H1 (cell line): ENCODE results near the gene SELENOV. TPM values are rescaled to one million over a fixed set of nuclear protein-coding genes. Genes with fewer than 3 reads are reported as not detected.
A peak's percentile ranks its signal among the peaks of the same experiment; 100 is the strongest.

Experiments
- ATF2 ChIP-seq: IDR thresholded peaks from 2 replicates; pipeline ENCODE4 v1.6.1; 2012; ENCODE audit warnings: low read length, inconsistent platforms
- ATF3 ChIP-seq: IDR thresholded peaks from 2 replicates; pipeline ENCODE4 v1.6.1; 2011; ENCODE audit warnings: low read depth, mild to moderate bottlenecking, low read length; ENCODE audit not compliant: insufficient read depth
- BACH1 ChIP-seq: IDR thresholded peaks from 2 replicates; pipeline ENCODE4 v1.6.1; 2012; ENCODE audit warnings: low read length, improper control_type of control experiment
- BCL11A ChIP-seq, 2 experiments: IDR thresholded peaks; one replicate each; pipeline ENCODE4 v1.6.1; 2011; ENCODE audit warnings: low read depth in 2 of 2, low read length in 2 of 2, mild to moderate bottlenecking in 2 of 2
- CBX8 ChIP-seq: fragments of 300-800, 300-1000 bp; sonication (generic); IDR thresholded peaks from 2 replicates; pipeline ENCODE4 v1.7.1; 2016; ENCODE audit warnings: low read depth, low read length, borderline replicate concordance
- CEBPB ChIP-seq: IDR thresholded peaks from 2 replicates; pipeline ENCODE4 v1.6.1; 2012; ENCODE audit warnings: low read depth, low read length
- CHD1 ChIP-seq: IDR thresholded peaks from 2 replicates; pipeline ENCODE4 v1.6.1; 2012; ENCODE audit warnings: low read depth, low read length, improper control_type of control experiment
- CTBP2 ChIP-seq: IDR thresholded peaks from 2 replicates; pipeline ENCODE4 v1.7.0; 2011; ENCODE audit warnings: borderline replicate concordance, mild to moderate bottlenecking, moderate library complexity, mixed read lengths, low read length; ENCODE audit not compliant: insufficient read depth, insufficient read length
- EZH2 ChIP-seq: fragments of 200-600 bp; sonication (generic); IDR thresholded peaks from 2 replicates; pipeline ENCODE4 v1.7.1; 2012; ENCODE audit warnings: low read depth, mild to moderate bottlenecking, moderate library complexity, low read length, inconsistent platforms; ENCODE audit not compliant: severe bottlenecking
- GABPA ChIP-seq: IDR thresholded peaks from 2 replicates; pipeline ENCODE4 v1.6.1; 2011; ENCODE audit warnings: mild to moderate bottlenecking, low read length, moderate library complexity, borderline replicate concordance; ENCODE audit not compliant: insufficient read depth
- GTF2F1 ChIP-seq: IDR thresholded peaks from 2 replicates; pipeline ENCODE4 v1.6.1; 2012; ENCODE audit warnings: low read depth, low read length, improper control_type of control experiment, borderline replicate concordance
- HDAC6 ChIP-seq: IDR thresholded peaks from one replicate; pipeline ENCODE4 v1.7.1; 2012; ENCODE audit warnings: low read depth, mild to moderate bottlenecking, inconsistent platforms, low read length, moderate library complexity
- KDM5A ChIP-seq: fragments of 200-600 bp; IDR thresholded peaks from 2 replicates; pipeline ENCODE4 v1.7.1; 2012; ENCODE audit warnings: mild to moderate bottlenecking, low read length, inconsistent platforms, mixed read lengths
- MAFK ChIP-seq: IDR thresholded peaks from 2 replicates; pipeline ENCODE4 v1.6.1; 2012; ENCODE audit warnings: low read depth, mild to moderate bottlenecking, improper control_type of control experiment, low read length
- NANOG ChIP-seq: IDR thresholded peaks from 2 replicates; pipeline ENCODE4 v1.6.1; 2011; ENCODE audit warnings: low read length, low read depth, mild to moderate bottlenecking, inconsistent platforms; ENCODE audit not compliant: insufficient read depth, poor library complexity, severe bottlenecking
- POLR2A ChIP-seq, 2 experiments: IDR thresholded peaks; 1 replicate in 1 of 2; 2 replicates in 1 of 2; pipeline ENCODE4 v1.6.1; 2011; ENCODE audit warnings: low read depth in 2 of 2, low read length in 2 of 2, mild to moderate bottlenecking in 2 of 2; ENCODE audit errors: control extremely low read depth in 1 of 2
- POU5F1 ChIP-seq: IDR thresholded peaks from 2 replicates; pipeline ENCODE4 v1.6.1; 2011; ENCODE audit warnings: low read depth, mild to moderate bottlenecking, low read length, moderate library complexity
- RNF2 ChIP-seq: fragments of 200-900, 300-1000 bp; sonication (generic); IDR thresholded peaks from 2 replicates; pipeline ENCODE4 v1.7.1; 2016; ENCODE audit warnings: borderline replicate concordance, low read depth, mild to moderate bottlenecking, antibody characterized with exemption, low read length; ENCODE audit not compliant: poor library complexity, severe bottlenecking; ENCODE audit errors: missing control alignments
- SRF ChIP-seq: IDR thresholded peaks from 2 replicates; pipeline ENCODE4 v1.6.1; 2011; ENCODE audit warnings: mild to moderate bottlenecking, low read depth, low read length, moderate library complexity
- TBP ChIP-seq: IDR thresholded peaks from 2 replicates; pipeline ENCODE4 v1.6.1; 2011; ENCODE audit warnings: low read depth, low read length, improper control_type of control experiment
- YY1 ChIP-seq: IDR thresholded peaks from 2 replicates; pipeline ENCODE4 v1.6.1; 2011; ENCODE audit warnings: low read depth, mild to moderate bottlenecking, low read length
- polyA plus RNA-seq, 7 experiments: library from polyadenylated mRNA; depleted of rRNA in 3 of 7; stranded (reverse) in 5 of 7; unstranded in 2 of 7; fragments of >200 nt in 5 of 7; fragments of 200-250 nt in 2 of 7; gene quantifications; 1 replicate in 5 of 7; 2 replicates in 1 of 7; 4 replicates in 1 of 7; pipeline versions ENCODE4 v1.2.1 to v1.2.3, GENCODE V29; 2011 to 2013; ENCODE audit warnings: missing spikeins in 2 of 7, mixed read lengths in 2 of 7
- total RNA-seq: library from RNA; stranded (reverse); fragmentation: NEBNext Ultra II Directional; extraction: Animal tissue kit (Norgen Biotek cat#: 25700); gene quantifications from 2 replicates; pipeline ENCODE4 v1.2.1, GENCODE V29; 2021

Gene SELENOV
- total and polyA plus RNA-seq, 2 of the 8 experiments (the other 6 are each of a cell fraction or from before 2014, with no cell fraction given) = 8.4 to 10.7 TPM

DNA sequence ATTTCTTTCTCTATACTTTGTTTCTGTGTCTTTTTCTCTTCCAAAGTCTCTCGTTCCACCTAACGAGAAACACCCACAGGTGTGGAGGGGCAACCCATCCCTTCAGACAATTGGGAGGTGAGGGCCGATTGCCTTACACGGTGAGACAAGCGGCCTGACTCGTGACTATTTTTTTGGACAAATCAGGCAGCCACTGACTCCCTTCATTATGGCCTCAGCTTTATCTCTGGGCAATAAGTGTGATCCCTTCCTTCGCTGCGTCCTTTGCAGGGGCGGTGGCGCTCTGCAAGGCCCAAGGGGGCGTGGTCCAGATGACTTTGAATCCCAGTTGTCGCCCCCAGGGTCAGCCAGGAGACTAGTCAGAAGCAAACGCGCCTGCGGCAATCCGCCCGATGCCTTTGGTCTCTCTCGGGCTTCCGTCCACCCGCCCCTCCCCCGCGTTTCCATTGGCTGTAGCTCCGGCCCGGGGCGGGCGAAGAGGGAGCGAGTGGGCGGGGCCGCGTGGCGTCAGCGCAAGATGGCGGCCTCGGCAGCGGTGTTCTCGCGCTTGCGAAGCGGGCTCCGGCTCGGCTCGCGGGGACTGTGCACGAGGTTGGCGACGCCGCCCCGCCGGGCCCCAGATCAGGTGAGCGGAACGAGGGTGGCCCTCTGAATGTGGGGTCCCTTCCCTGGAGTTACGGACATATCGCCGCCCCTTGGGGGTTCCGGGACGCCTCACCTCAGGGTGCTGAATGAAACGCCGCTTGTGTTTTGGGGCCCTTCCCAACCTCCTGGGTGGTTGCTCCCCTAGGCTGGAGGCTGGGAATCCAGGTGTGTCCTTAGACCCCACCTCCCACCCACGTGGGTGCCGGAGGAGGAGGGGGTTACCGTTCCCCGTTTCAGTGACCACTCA is 34.4 kb upstream of the SELENOV start, which contains the start of gene TIMM50 (continued):
- no peak for TF ChIP-seq SRF
- no peak for TF ChIP-seq ATF2
- no peak for TF ChIP-seq BCL11A (IDR thresholded peaks at IDR 0.05; ENCODE audit: low read depth in 2 of 2, low read length in 2 of 2)
- TF ChIP-seq CTBP2 = no peak
- no peak for TF ChIP-seq RNF2
- peak; percentile 97 for TF ChIP-seq YY1
- no peak for TF ChIP-seq HDAC6
- TF ChIP-seq CBX8 = no peak
- peak; percentile 74 to 84 for TF ChIP-seq POLR2A (IDR thresholded peaks at IDR 0.05; ENCODE audit: control extremely low read depth in 1 of 2, low read depth in 2 of 2, low read length in 2 of 2)
- TF ChIP-seq TBP = peak; percentile 88; the same call in 1 of the 2 replicates
- TF ChIP-seq CHD1 = no peak
- peak; percentile 59; the same call in 1 of the 2 replicates for TF ChIP-seq CEBPB
- no peak for TF ChIP-seq POU5F1
- no peak for TF ChIP-seq GABPA
- no peak for TF ChIP-seq EZH2
- TF ChIP-seq ATF3 = no peak
- TF ChIP-seq NANOG = no peak
- TF ChIP-seq GTF2F1 = peak; percentile 72; the same call in 1 of the 2 replicates
- TF ChIP-seq BACH1 = no peak
- TF ChIP-seq KDM5A = peak; percentile 82
- TF ChIP-seq MAFK = no peak
